GM23338 (cell line): ENCODE data around the gene KCNJ10. TPM values are rescaled to one million over a fixed set of nuclear protein-coding genes. Genes with fewer than 3 reads are reported as not detected.

Source experiments
- ATAC-seq: fragments of 200-7000 bp; cut with Tn5 transposase; 3 replicates; pipeline ENCODE4 v1.9.1; 2020
- DNase-seq: peaks from one replicate; pipeline ENCODE4 v3.0.0-alpha.2; 2015; ENCODE audit warnings: low spot score
- H2AFZ ChIP-seq: fragments of 200-600 bp; sonication (generic); 2 replicates; pipeline ENCODE4 v1.8.0; 2016; ENCODE audit warnings: antibody characterized with exemption, mild to moderate bottlenecking, moderate library complexity
- H3F3A ChIP-seq: fragments of 200-600 bp; sonication (generic); replicated peaks from 2 replicates; pipeline ENCODE4 v1.8.0; 2017; ENCODE audit warnings: antibody characterized with exemption, mixed run types, low read depth
- H3K27ac ChIP-seq: fragments of 200-600 bp; sonication (generic); 2 replicates; pipeline ENCODE4 v1.6.1; 2016; ENCODE audit warnings: low read depth
- H3K27me3 ChIP-seq: fragments of 200-600 bp; sonication (generic); 2 replicates; pipeline ENCODE4 v1.8.0; 2016; ENCODE audit warnings: mild to moderate bottlenecking, mixed run types, moderate library complexity; ENCODE audit not compliant: insufficient read depth
- H3K36me3 ChIP-seq: fragments of 200-600 bp; sonication (generic); 2 replicates; pipeline ENCODE4 v1.8.0; 2016; ENCODE audit warnings: mild to moderate bottlenecking; ENCODE audit not compliant: insufficient read depth
- H3K4me1 ChIP-seq: fragments of 200-600 bp; sonication (generic); 2 replicates; pipeline ENCODE4 v1.8.0; 2016; ENCODE audit warnings: mild to moderate bottlenecking, moderate library complexity; ENCODE audit not compliant: insufficient read depth
- H3K4me2 ChIP-seq: fragments of 200-600 bp; sonication (generic); 2 replicates; pipeline ENCODE4 v1.7.1; 2017; ENCODE audit warnings: mixed run types
- H3K4me3 ChIP-seq: fragments of 200-600 bp; sonication (generic); 2 replicates; pipeline ENCODE4 v1.6.1; 2016; ENCODE audit warnings: mixed run types
- H3K79me2 ChIP-seq: fragments of 200-600 bp; sonication (generic); replicated peaks from 2 replicates; pipeline ENCODE4 v1.8.0; 2017; ENCODE audit warnings: mild to moderate bottlenecking; ENCODE audit not compliant: insufficient read depth
- H3K9me2 ChIP-seq: fragments of 200-600 bp; sonication (generic); 2 replicates; pipeline ENCODE4 v1.8.0; 2017; ENCODE audit not compliant: insufficient read depth
- H4K20me1 ChIP-seq: fragments of 200-600 bp; sonication (generic); replicated peaks from 2 replicates; pipeline ENCODE4 v1.8.0; 2017; ENCODE audit warnings: mild to moderate bottlenecking; ENCODE audit not compliant: insufficient read depth
- H3K27ac Mint-ChIP-seq: 2 replicates; pipeline ENCODE4 v1.8.0; 2020; ENCODE audit warnings: inconsistent platforms, mild to moderate bottlenecking, moderate library complexity, mixed read lengths
- H3K27me3 Mint-ChIP-seq: 3 replicates; pipeline ENCODE4 v1.8.0; 2022; ENCODE audit warnings: low read depth, mild to moderate bottlenecking, moderate library complexity, mixed read lengths, inconsistent platforms; ENCODE audit not compliant: insufficient read depth, poor library complexity
- H3K36me3 Mint-ChIP-seq: 3 replicates; pipeline ENCODE4 v1.8.0; 2021; ENCODE audit warnings: low read depth, mild to moderate bottlenecking, inconsistent platforms, moderate library complexity, mixed read lengths
- H3K4me1 Mint-ChIP-seq: 3 replicates; pipeline ENCODE4 v1.8.0; 2020; ENCODE audit warnings: mild to moderate bottlenecking, inconsistent platforms, mixed read lengths
- H3K4me3 Mint-ChIP-seq: 3 replicates; pipeline ENCODE4 v1.8.0; 2021; ENCODE audit warnings: moderate library complexity, mild to moderate bottlenecking, inconsistent platforms, mixed read lengths
- H3K9me3 Mint-ChIP-seq: 3 replicates; pipeline ENCODE4 v1.8.0; 2020; ENCODE audit warnings: moderate library complexity, mild to moderate bottlenecking, inconsistent platforms, mixed read lengths
- CREB1 ChIP-seq: fragments of 250-450 bp; sonication (Bioruptor Pico); IDR thresholded peaks from 2 replicates; pipeline ENCODE4 v1.5.0; 2020; ENCODE audit warnings: low read depth, mild to moderate bottlenecking, moderate library complexity
- EZH2 ChIP-seq: fragments of 200-600 bp; sonication (generic); IDR thresholded peaks from one replicate; pipeline ENCODE4 v1.8.0; 2017; ENCODE audit warnings: antibody characterized with exemption, mild to moderate bottlenecking, low read depth; ENCODE audit not compliant: unreplicated experiment
- EZH2phosphoT487 ChIP-seq: fragments of 200-600 bp; sonication (generic); IDR thresholded peaks from one replicate; pipeline ENCODE4 v1.8.1; 2018; ENCODE audit warnings: antibody characterized with exemption; ENCODE audit not compliant: unreplicated experiment
- JUNB ChIP-seq: IDR thresholded peaks from one replicate; pipeline ENCODE4 v1.6.1; 2016; ENCODE audit warnings: antibody characterized with exemption; ENCODE audit not compliant: unreplicated experiment
- NANOG ChIP-seq: IDR thresholded peaks from 2 replicates; pipeline ENCODE4 v1.6.1; 2016; ENCODE audit warnings: antibody characterized with exemption, borderline replicate concordance
- POLR2AphosphoS5 ChIP-seq: IDR thresholded peaks from 2 replicates; pipeline ENCODE4 v1.6.1; 2016; ENCODE audit warnings: antibody characterized with exemption, low read depth
- STAT1 ChIP-seq: IDR thresholded peaks from one replicate; pipeline ENCODE4 v1.6.1; 2016; ENCODE audit warnings: antibody characterized with exemption; ENCODE audit not compliant: unreplicated experiment
- ZNF114 ChIP-seq: fragments of 250-450 bp; sonication (Bioruptor Pico); IDR thresholded peaks from 2 replicates; pipeline ENCODE4 v1.5.0; 2020; ENCODE audit warnings: mild to moderate bottlenecking, moderate library complexity
- ZNF331 ChIP-seq: fragments of 250-450 bp; sonication (Bioruptor Pico); IDR thresholded peaks from 2 replicates; pipeline ENCODE4 v1.5.0; 2020; ENCODE audit warnings: low read depth, mild to moderate bottlenecking, moderate library complexity
- polyA plus RNA-seq: library from polyadenylated mRNA; unstranded; fragments of >200 nt; fragmentation: Nextera tagmentation; extraction: Ambion mirVana; gene quantifications from 2 replicates; pipeline ENCODE4 v1.2.1, GENCODE V29; 2016
- total RNA-seq: library from RNA; depleted of rRNA; stranded (reverse); fragments of >200 nt; shearing (Covaris generic); gene quantifications from 2 replicates; pipeline ENCODE4 v1.2.3, GENCODE V29; 2014
- TF ChIP-seq, protein P1 (sequence below), 2 experiments: fragments of 200-600 bp in 1 of 2; sonication (generic) in 1 of 2; conservative IDR thresholded peaks; 2 replicates each; pipeline versions ENCODE4 v1.5.1 to v1.6.1; 2016 to 2017; ENCODE audit warnings: antibody characterized with exemption in 2 of 2, low read depth in 2 of 2, mild to moderate bottlenecking in 2 of 2, moderate library complexity in 1 of 2
- TF ChIP-seq, protein P2 (sequence below): fragments of 250-450 bp; sonication (Bioruptor Pico); IDR thresholded peaks from 2 replicates; pipeline ENCODE4 v1.5.0; 2020; ENCODE audit warnings: mild to moderate bottlenecking, moderate library complexity
- TF ChIP-seq, protein P3 (sequence below): IDR thresholded peaks from 2 replicates; pipeline ENCODE4 v1.6.1; 2016; ENCODE audit warnings: antibody characterized with exemption
- TF ChIP-seq, protein P4 (sequence below): IDR thresholded peaks from one replicate; pipeline ENCODE4 v1.6.1; 2018; ENCODE audit warnings: antibody characterized with exemption; ENCODE audit not compliant: unreplicated experiment

Gene KCNJ10
- total and polyA plus RNA-seq, 2 experiments from 2014 or later, result 1.4 to 2.8 TPM

DNA sequence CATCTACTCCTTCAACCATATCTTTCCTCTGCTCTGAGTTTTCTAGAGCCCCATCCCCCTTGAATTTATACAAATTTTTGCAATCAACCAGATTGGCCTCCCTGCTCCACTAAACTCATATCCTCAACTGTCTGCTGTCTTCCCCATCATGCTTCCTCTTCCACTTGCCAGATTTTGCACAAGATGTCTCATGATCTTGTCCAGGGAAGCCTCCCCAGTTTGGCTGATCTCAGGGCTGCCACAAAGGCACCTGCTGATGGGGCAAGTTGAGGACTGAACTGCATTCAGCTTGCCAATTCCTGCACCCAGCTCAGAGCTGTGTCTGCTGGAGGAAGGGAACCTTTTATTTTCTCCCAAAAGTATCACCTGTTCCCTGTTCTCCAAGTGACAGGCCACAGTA is 7.5 kb upstream of the KCNJ10 start:
- Histone ChIP-seq H3F3A (0 out of 2 replicates have a peak, but pooled peaks cover 2% of the 10 kb centered on the region), H3K79me2 (no peaks in the 10 kb centered on the region), H3K27ac (no peak overlapping the region), H3K4me1 (no peaks in the 10 kb centered on the region), H4K20me1 (no peaks in the 10 kb centered on the region), H3K9me2 (no peaks in the 10 kb centered on the region), H3K4me3 (no peak overlapping the region), H3K27me3 (peaks cover 46% of the 10 kb centered on the region), H3K36me3 (no peaks in the 10 kb centered on the region), H2AFZ (peak overlapping the region; percentile 23; the same call in 1 of the 2 replicates), H3K4me2 (no peak overlapping the region)
- no peak for ATAC-seq
- H3K9me3 Mint-ChIP-seq, result no peaks in the 10 kb centered on the region
- H3K4me3 Mint-ChIP-seq, result no peak overlapping the region
- H3K27me3 Mint-ChIP-seq, result peaks cover 10% of the 10 kb centered on the region
- TF ChIP-seq EZH2, result no peak
- TF ChIP-seq CREB1 (CRISPR knock-in tag), result no peak
- TF ChIP-seq, protein P1, sequence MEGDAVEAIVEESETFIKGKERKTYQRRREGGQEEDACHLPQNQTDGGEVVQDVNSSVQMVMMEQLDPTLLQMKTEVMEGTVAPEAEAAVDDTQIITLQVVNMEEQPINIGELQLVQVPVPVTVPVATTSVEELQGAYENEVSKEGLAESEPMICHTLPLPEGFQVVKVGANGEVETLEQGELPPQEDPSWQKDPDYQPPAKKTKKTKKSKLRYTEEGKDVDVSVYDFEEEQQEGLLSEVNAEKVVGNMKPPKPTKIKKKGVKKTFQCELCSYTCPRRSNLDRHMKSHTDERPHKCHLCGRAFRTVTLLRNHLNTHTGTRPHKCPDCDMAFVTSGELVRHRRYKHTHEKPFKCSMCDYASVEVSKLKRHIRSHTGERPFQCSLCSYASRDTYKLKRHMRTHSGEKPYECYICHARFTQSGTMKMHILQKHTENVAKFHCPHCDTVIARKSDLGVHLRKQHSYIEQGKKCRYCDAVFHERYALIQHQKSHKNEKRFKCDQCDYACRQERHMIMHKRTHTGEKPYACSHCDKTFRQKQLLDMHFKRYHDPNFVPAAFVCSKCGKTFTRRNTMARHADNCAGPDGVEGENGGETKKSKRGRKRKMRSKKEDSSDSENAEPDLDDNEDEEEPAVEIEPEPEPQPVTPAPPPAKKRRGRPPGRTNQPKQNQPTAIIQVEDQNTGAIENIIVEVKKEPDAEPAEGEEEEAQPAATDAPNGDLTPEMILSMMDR (conservative IDR thresholded peaks at IDR 0.05; ENCODE audit: low read depth in 2 of 2), result no peak
- TF ChIP-seq ZNF331 (CRISPR knock-in tag), result no peak
- TF ChIP-seq, protein P2, sequence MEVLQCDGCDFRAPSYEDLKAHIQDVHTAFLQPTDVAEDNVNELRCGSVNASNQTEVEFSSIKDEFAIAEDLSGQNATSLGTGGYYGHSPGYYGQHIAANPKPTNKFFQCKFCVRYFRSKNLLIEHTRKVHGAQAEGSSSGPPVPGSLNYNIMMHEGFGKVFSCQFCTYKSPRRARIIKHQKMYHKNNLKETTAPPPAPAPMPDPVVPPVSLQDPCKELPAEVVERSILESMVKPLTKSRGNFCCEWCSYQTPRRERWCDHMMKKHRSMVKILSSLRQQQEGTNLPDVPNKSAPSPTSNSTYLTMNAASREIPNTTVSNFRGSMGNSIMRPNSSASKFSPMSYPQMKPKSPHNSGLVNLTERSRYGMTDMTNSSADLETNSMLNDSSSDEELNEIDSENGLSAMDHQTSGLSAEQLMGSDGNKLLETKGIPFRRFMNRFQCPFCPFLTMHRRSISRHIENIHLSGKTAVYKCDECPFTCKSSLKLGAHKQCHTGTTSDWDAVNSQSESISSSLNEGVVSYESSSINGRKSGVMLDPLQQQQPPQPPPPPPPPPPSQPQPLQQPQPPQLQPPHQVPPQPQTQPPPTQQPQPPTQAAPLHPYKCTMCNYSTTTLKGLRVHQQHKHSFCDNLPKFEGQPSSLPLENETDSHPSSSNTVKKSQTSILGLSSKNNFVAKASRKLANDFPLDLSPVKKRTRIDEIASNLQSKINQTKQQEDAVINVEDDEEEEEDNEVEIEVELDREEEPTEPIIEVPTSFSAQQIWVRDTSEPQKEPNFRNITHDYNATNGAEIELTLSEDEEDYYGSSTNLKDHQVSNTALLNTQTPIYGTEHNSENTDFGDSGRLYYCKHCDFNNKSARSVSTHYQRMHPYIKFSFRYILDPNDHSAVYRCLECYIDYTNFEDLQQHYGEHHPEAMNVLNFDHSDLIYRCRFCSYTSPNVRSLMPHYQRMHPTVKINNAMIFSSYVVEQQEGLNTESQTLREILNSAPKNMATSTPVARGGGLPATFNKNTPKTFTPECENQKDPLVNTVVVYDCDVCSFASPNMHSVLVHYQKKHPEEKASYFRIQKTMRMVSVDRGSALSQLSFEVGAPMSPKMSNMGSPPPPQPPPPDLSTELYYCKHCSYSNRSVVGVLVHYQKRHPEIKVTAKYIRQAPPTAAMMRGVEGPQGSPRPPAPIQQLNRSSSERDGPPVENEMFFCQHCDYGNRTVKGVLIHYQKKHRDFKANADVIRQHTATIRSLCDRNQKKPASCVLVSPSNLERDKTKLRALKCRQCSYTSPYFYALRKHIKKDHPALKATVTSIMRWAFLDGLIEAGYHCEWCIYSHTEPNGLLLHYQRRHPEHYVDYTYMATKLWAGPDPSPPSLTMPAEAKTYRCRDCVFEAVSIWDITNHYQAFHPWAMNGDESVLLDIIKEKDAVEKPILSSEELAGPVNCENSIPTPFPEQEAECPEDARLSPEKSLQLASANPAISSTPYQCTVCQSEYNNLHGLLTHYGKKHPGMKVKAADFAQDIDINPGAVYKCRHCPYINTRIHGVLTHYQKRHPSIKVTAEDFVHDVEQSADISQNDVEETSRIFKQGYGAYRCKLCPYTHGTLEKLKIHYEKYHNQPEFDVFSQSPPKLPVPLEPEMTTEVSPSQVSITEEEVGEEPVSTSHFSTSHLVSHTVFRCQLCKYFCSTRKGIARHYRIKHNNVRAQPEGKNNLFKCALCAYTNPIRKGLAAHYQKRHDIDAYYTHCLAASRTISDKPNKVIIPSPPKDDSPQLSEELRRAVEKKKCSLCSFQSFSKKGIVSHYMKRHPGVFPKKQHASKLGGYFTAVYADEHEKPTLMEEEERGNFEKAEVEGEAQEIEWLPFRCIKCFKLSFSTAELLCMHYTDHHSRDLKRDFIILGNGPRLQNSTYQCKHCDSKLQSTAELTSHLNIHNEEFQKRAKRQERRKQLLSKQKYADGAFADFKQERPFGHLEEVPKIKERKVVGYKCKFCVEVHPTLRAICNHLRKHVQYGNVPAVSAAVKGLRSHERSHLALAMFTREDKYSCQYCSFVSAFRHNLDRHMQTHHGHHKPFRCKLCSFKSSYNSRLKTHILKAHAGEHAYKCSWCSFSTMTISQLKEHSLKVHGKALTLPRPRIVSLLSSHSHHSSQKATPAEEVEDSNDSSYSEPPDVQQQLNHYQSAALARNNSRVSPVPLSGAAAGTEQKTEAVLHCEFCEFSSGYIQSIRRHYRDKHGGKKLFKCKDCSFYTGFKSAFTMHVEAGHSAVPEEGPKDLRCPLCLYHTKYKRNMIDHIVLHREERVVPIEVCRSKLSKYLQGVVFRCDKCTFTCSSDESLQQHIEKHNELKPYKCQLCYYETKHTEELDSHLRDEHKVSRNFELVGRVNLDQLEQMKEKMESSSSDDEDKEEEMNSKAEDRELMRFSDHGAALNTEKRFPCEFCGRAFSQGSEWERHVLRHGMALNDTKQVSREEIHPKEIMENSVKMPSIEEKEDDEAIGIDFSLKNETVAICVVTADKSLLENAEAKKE (CRISPR knock-in tag), result no peak
- TF ChIP-seq, protein P3, sequence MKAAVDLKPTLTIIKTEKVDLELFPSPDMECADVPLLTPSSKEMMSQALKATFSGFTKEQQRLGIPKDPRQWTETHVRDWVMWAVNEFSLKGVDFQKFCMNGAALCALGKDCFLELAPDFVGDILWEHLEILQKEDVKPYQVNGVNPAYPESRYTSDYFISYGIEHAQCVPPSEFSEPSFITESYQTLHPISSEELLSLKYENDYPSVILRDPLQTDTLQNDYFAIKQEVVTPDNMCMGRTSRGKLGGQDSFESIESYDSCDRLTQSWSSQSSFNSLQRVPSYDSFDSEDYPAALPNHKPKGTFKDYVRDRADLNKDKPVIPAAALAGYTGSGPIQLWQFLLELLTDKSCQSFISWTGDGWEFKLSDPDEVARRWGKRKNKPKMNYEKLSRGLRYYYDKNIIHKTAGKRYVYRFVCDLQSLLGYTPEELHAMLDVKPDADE, result no peak
- TF ChIP-seq EZH2phosphoT487, result no peak
- no peak for TF ChIP-seq JUNB
- TF ChIP-seq STAT1, result no peak
- TF ChIP-seq ZNF114 (CRISPR knock-in tag), result no peak
- TF ChIP-seq, protein P4, sequence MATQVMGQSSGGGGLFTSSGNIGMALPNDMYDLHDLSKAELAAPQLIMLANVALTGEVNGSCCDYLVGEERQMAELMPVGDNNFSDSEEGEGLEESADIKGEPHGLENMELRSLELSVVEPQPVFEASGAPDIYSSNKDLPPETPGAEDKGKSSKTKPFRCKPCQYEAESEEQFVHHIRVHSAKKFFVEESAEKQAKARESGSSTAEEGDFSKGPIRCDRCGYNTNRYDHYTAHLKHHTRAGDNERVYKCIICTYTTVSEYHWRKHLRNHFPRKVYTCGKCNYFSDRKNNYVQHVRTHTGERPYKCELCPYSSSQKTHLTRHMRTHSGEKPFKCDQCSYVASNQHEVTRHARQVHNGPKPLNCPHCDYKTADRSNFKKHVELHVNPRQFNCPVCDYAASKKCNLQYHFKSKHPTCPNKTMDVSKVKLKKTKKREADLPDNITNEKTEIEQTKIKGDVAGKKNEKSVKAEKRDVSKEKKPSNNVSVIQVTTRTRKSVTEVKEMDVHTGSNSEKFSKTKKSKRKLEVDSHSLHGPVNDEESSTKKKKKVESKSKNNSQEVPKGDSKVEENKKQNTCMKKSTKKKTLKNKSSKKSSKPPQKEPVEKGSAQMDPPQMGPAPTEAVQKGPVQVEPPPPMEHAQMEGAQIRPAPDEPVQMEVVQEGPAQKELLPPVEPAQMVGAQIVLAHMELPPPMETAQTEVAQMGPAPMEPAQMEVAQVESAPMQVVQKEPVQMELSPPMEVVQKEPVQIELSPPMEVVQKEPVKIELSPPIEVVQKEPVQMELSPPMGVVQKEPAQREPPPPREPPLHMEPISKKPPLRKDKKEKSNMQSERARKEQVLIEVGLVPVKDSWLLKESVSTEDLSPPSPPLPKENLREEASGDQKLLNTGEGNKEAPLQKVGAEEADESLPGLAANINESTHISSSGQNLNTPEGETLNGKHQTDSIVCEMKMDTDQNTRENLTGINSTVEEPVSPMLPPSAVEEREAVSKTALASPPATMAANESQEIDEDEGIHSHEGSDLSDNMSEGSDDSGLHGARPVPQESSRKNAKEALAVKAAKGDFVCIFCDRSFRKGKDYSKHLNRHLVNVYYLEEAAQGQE, result no peak
- no peak for TF ChIP-seq NANOG
- TF ChIP-seq POLR2AphosphoS5, result no peak
- no peaks in the 10 kb centered on the region; the same call in 2 of the 3 replicates for H3K4me1 Mint-ChIP-seq
- no peak overlapping the region for H3K27ac Mint-ChIP-seq
- DNase-seq, result no peak
- no peaks in the 10 kb centered on the region for H3K36me3 Mint-ChIP-seq
